Ovary (tissue), 9 donors: ENCODE results near the gene FGFRL1. TPM values are rescaled to one million over a fixed set of nuclear protein-coding genes. Genes with fewer than 3 reads are reported as not detected.

Experiments used
- DNase-seq, 5 donors: peaks; one replicate each; pipeline ENCODE4 v3.0.0-alpha.2; 2019 to 2020
- H3K27ac ChIP-seq, 2 donors: fragments of 200-600 bp; one replicate each; pipeline versions ENCODE4 v1.5.1 to v1.8.0; 2019 to 2022
- H3K27me3 ChIP-seq: fragments of 200-600 bp; one replicate; pipeline ENCODE4 v1.8.0; 2022
- H3K36me3 ChIP-seq: fragments of 200-600 bp; sonication (generic); one replicate; pipeline ENCODE4 v1.5.1; 2019
- H3K4me1 ChIP-seq: one replicate; pipeline ENCODE4 v1.8.1; 2013; ENCODE audit warnings: mild to moderate bottlenecking, moderate library complexity; ENCODE audit not compliant: insufficient read depth
- H3K4me3 ChIP-seq: fragments of 200-600 bp; sonication (generic); one replicate; pipeline ENCODE4 v1.5.1; 2017
- H3K9me3 ChIP-seq, 2 donors: fragments of 200-600 bp in 1 of 2; sonication (generic) in 1 of 2; one replicate each; pipeline versions ENCODE4 v1.5.1 to v1.8.1; 2013 to 2019; ENCODE audit warnings: mild to moderate bottlenecking in 1 of 2, moderate library complexity in 1 of 2
- CTCF ChIP-seq, 3 donors: fragments of 450-650 bp in 2 of 3; fragments of 200-600 bp in 1 of 3; IDR thresholded peaks; one replicate each; pipeline versions ENCODE4 v1.5.1 to v1.8.0; 2016 to 2022; ENCODE audit warnings: antibody characterized with exemption in 3 of 3, mild to moderate bottlenecking in 1 of 3
- EP300 ChIP-seq: sonication (generic); formaldehyde crosslinking; IDR thresholded peaks from one replicate; pipeline ENCODE4 v1.6.1; 2017; ENCODE audit warnings: antibody characterized with exemption
- POLR2A ChIP-seq: fragments of 450-650 bp; IDR thresholded peaks from one replicate; pipeline ENCODE4 v1.6.1; 2017; ENCODE audit warnings: antibody characterized with exemption, mild to moderate bottlenecking, moderate library complexity
- WGBS, 3 donors: extraction: QIAGEN DNeasy Blood & Tissue Kit in 1 of 3; methylation state at CpG; one replicate each; pipeline versions ENCODE4 v1.1.5 to v1.1.7; 2013 to 2017; 5-methylcytosine and 5-hydroxymethylcytosine counted together
- intact Hi-C, 4 donors: fragments of 100-400 bp; cut with DNase I; formaldehyde crosslinking; loops; one replicate each; pipeline versions ENCODE4 v1.11.0 to v1.15.1; 2022 to 2023
- polyA plus RNA-seq, 2 donors: library from polyadenylated mRNA; stranded (reverse); fragments of 200-250 nt in 1 of 2; fragments of 350-450 nt in 1 of 2; fragmentation: Illumina TruSeq in 1 of 2; extraction: RNeasy Lipid Tissue Mini Kit (QIAGEN cat#74804) in 1 of 2; gene quantifications; one replicate each; pipeline ENCODE4 v1.2.3, GENCODE V29; 2013 to 2014
- total RNA-seq, 7 donors: library from RNA; depleted of rRNA in 2 of 7; stranded (reverse); fragments of >200 nt in 2 of 7; fragmentation: NEBNext Ultra II Directional in 3 of 7; extraction: Animal tissue kit (Norgen Biotek cat#: 25700) in 3 of 7; gene quantifications; one replicate each; pipeline versions ENCODE4 v1.1.0 to v1.2.4, GENCODE V29; 2016 to 2023
- donor health status: DM: no; HTN: no; CAD: no; lungs with moderate emphysema.
- donor health status: DM: no; HTN: no; CAD: no.
- donor health status: Bipolar disorder and iron deficiency.
- donor health status: DM: yes; HTN: yes; CAD: no.
- donor health status: DM: no; HTN: no; CAD: no.
- donor health status: DM: yes; HTN: yes; CAD: no.

FGFRL1 gene
- total and polyA plus RNA-seq, 9 donors, result 23.4 to 59.1 (median 38.7) TPM

GRCh38 chr4:1074077-1074476 is 62.7 kb downstream of the FGFRL1 start:
- Histone ChIP-seq H3K4me1 (no peaks in the 10 kb centered on the region), H3K9me3 (no peaks in the 10 kb centered on the region), H3K27ac (no peak overlapping the region), H3K36me3 (no peaks in the 10 kb centered on the region), H3K27me3 (peaks cover 5% of the 10 kb centered on the region), H3K4me3 (no peak overlapping the region)
- TF ChIP-seq EP300 (no peak), CTCF (IDR thresholded peaks at IDR 0.05) (no peak), POLR2A (no peak)
- DNase-seq, result peak in 1 of 5 donors; percentile 13
- 85 to 93% (median 88%) methylated on average over 9 of the region's 9 CpGs for WGBS, 3 donors
- intact Hi-C loops, result no loop called here

GRCh38 chr4:1075225-1075624 is 63.8 kb downstream of the FGFRL1 start:
- H3K27me3 ChIP-seq, result peaks cover 5% of the 10 kb centered on the region
- 46 to 63% (median 63%) methylated on average over 7 of the region's 7 CpGs for WGBS, 3 donors
- H3K9me3 ChIP-seq, result no peaks in the 10 kb centered on the region
- H3K36me3 ChIP-seq, result no peaks in the 10 kb centered on the region
- TF ChIP-seq POLR2A (no peak), CTCF (IDR thresholded peaks at IDR 0.05) (no peak), EP300 (no peak)
- no peaks in the 10 kb centered on the region for H3K4me1 ChIP-seq
- DNase-seq, result peak in 1 of 5 donors; percentile 6
- H3K27ac ChIP-seq, result no peak overlapping the region
- intact Hi-C loops, result no loop called here
- no peak overlapping the region for H3K4me3 ChIP-seq

- Histone ChIP-seq H3K9me3 (no peaks in the 10 kb centered on the region), H3K27ac (no peak overlapping the region), H3K27me3 (peaks cover 2% of the 10 kb centered on the region), H3K4me1 (no peaks in the 10 kb centered on the region), H3K4me3 (no peak overlapping the region), H3K36me3 (no peaks in the 10 kb centered on the region)
- WGBS, 3 donors, result 66 to 79% (median 73%) methylated on average over 9 to 11 of the region's 11 CpGs
- intact Hi-C loops, result no loop called here
- DNase-seq, result peak in 1 of 5 donors; percentile 18
- TF ChIP-seq POLR2A, result no peak
- no peak for TF ChIP-seq CTCF (IDR thresholded peaks at IDR 0.05)
- TF ChIP-seq EP300, result no peak
Observed at GRCh38 chr4:1075809-1076699, 64.6 kb downstream of the FGFRL1 start.

Other genes starting within 250 kb of the FGFRL1 start
- gene CPLX1, start 185.5 kb upstream of the FGFRL1 start, total RNA-seq, result 10 to 100 TPM in 1 of 7 donors, 1 to 10 TPM in 6; 1.4 to 10.2 (median 3.9) TPM
- 1 to 10 TPM in 1 of 2 donors, under 1 TPM in 1; 0.47 to 2.3 TPM for gene CPLX1, start 185.5 kb upstream of the FGFRL1 start, polyA plus RNA-seq
- 10 to 100 TPM; 54.1 to 95.4 (median 76.2) TPM for gene GAK, start 79.3 kb upstream of the FGFRL1 start, total RNA-seq
- 10 to 100 TPM; 30.7 to 66.8 TPM for gene GAK, start 79.3 kb upstream of the FGFRL1 start, polyA plus RNA-seq
- 10 to 100 TPM; 10.6 to 28.4 (median 21.2) TPM for gene TMEM175, start 79.2 kb upstream of the FGFRL1 start, total RNA-seq
- 10 to 100 TPM; 10.9 to 25.1 TPM for gene TMEM175, start 79.2 kb upstream of the FGFRL1 start, polyA plus RNA-seq
- gene DGKQ, start 38.1 kb upstream of the FGFRL1 start, total RNA-seq, result 10 to 100 TPM in 2 of 7 donors, 1 to 10 TPM in 5; 5.5 to 12.9 (median 7.0) TPM
- gene DGKQ, start 38.1 kb upstream of the FGFRL1 start, polyA plus RNA-seq, result 1 to 10 TPM in 1 of 2 donors, under 1 TPM in 1; 0.53 to 5.7 TPM
- 10 to 100 TPM; 13.9 to 49.1 (median 33.9) TPM for gene IDUA, start 24.6 kb upstream of the FGFRL1 start, total RNA-seq
- 10 to 100 TPM in 1 of 2 donors, 1 to 10 TPM in 1; 3.1 to 17.2 TPM for gene IDUA, start 24.6 kb upstream of the FGFRL1 start, polyA plus RNA-seq
- gene SLC26A1, start 18.2 kb upstream of the FGFRL1 start, total RNA-seq, result 1 to 10 TPM in 1 of 7 donors, under 1 TPM in 5, not detected in 1; 0.10 to 1.1 (median 0.21) TPM
- under 1 TPM; 0.28 to 0.36 TPM for gene SLC26A1, start 18.2 kb upstream of the FGFRL1 start, polyA plus RNA-seq
- gene RNF212, start 101.9 kb downstream of the FGFRL1 start, total RNA-seq, result 10 to 100 TPM in 6 of 7 donors, 1 to 10 TPM in 1; 6.2 to 31.0 (median 20.3) TPM
- gene RNF212, start 101.9 kb downstream of the FGFRL1 start, polyA plus RNA-seq, result 10 to 100 TPM in 1 of 2 donors, 1 to 10 TPM in 1; 6.8 to 11.5 TPM
- 100 to 1,000 TPM in 1 of 7 donors, 10 to 100 TPM in 6; 12.2 to 104 (median 55.3) TPM for gene SPON2, start 161.0 kb downstream of the FGFRL1 start, total RNA-seq
- gene SPON2, start 161.0 kb downstream of the FGFRL1 start, polyA plus RNA-seq, result 10 to 100 TPM in 1 of 2 donors, 1 to 10 TPM in 1; 8.0 to 46.2 TPM
- gene CTBP1, start 237.5 kb downstream of the FGFRL1 start, total RNA-seq, result 100 to 1,000 TPM in 6 of 7 donors, 10 to 100 TPM in 1; 89.5 to 231 (median 154) TPM
- 100 to 1,000 TPM in 1 of 2 donors, 10 to 100 TPM in 1; 45.7 to 124 TPM for gene CTBP1, start 237.5 kb downstream of the FGFRL1 start, polyA plus RNA-seq